ENCODE measurements around the gene PTPN7. TPM values are rescaled to one million over a fixed set of nuclear protein-coding genes. Genes with fewer than 3 reads are reported as not detected.
A peak's percentile ranks its signal among the peaks of the same experiment; 100 is the strongest.
"Not testable (repeated sequence)": the region's sequence is repeated elsewhere in the genome, so short reads cannot be mapped to it uniquely, and the experiment has no call there.

PTPN7 gene
- total RNA-seq, 1 donor from 2014 or later: 0.31 TPM

GRCh38 chr1:202143768-202144401 lies 16.5 kb downstream of the PTPN7 start:
- Mint-ChIP-seq H3K36me3 (peaks cover 1% of the 10 kb centered on the region), H3K27me3 (ENCODE audit: low read depth) (no peaks in the 10 kb centered on the region), H3K4me3 (peak overlapping the region; percentile 86), H3K9me3 (no peaks in the 10 kb centered on the region), H3K27ac (peak overlapping the region; percentile 98), H3K4me1 (peaks cover 19% of the 10 kb centered on the region)
- no peak for DNase-seq (ENCODE audit: low spot score in 2 of 2, unreplicated experiment in 2 of 2)
- no peak for TF ChIP-seq CTCF (IDR thresholded peaks at IDR 0.05; ENCODE audit: unreplicated experiment)

GRCh38 chr1:202143011-202143767 lies 17.2 kb downstream of the PTPN7 start:
- TF ChIP-seq CTCF (IDR thresholded peaks at IDR 0.05; ENCODE audit: unreplicated experiment): no peak
- Mint-ChIP-seq H3K27me3 (ENCODE audit: low read depth) (no peaks in the 10 kb centered on the region), H3K9me3 (no peaks in the 10 kb centered on the region), H3K4me3 (peak overlapping the region; percentile 86), H3K27ac (peak overlapping the region; percentile 98), H3K36me3 (peaks cover 6% of the 10 kb centered on the region), H3K4me1 (peaks cover 19% of the 10 kb centered on the region)
- DNase-seq (ENCODE audit: low spot score in 2 of 2, unreplicated experiment in 2 of 2): no peak

- H3K4me1 Mint-ChIP-seq: peaks cover 19% of the 10 kb centered on the region
- not testable (repeated sequence) for H3K36me3 Mint-ChIP-seq; H3K27ac Mint-ChIP-seq; H3K27me3 Mint-ChIP-seq (ENCODE audit: low read depth); DNase-seq (ENCODE audit: low spot score in 2 of 2, unreplicated experiment in 2 of 2); H3K4me3 Mint-ChIP-seq; H3K9me3 Mint-ChIP-seq
Observed at GRCh38 chr1:202141468-202141867, 18.9 kb downstream of the PTPN7 start.

- H3K4me1 Mint-ChIP-seq: peaks cover 19% of the 10 kb centered on the region
- no peaks in the 10 kb centered on the region for H3K27me3 Mint-ChIP-seq (ENCODE audit: low read depth)
- H3K9me3 Mint-ChIP-seq: no peaks in the 10 kb centered on the region
- no peak for DNase-seq (ENCODE audit: low spot score in 2 of 2, unreplicated experiment in 2 of 2)
- H3K36me3 Mint-ChIP-seq: peaks cover 7% of the 10 kb centered on the region
- no peak overlapping the region for H3K27ac Mint-ChIP-seq
- no peak for TF ChIP-seq CTCF (IDR thresholded peaks at IDR 0.05; ENCODE audit: unreplicated experiment)
- no peak overlapping the region for H3K4me3 Mint-ChIP-seq
Observed at GRCh38 chr1:202140833-202141232, 19.6 kb downstream of the PTPN7 start.

GRCh38 chr1:202135221-202135721 lies 25.1 kb downstream of the PTPN7 start:
- Mint-ChIP-seq H3K4me1 (peaks cover 16% of the 10 kb centered on the region), H3K27me3 (ENCODE audit: low read depth) (no peaks in the 10 kb centered on the region), H3K27ac (no peak overlapping the region), H3K9me3 (no peaks in the 10 kb centered on the region), H3K36me3 (peaks cover 13% of the 10 kb centered on the region), H3K4me3 (no peak overlapping the region)
- peak; percentile 79 for TF ChIP-seq CTCF (IDR thresholded peaks at IDR 0.05; ENCODE audit: unreplicated experiment)
- DNase-seq (ENCODE audit: low spot score in 2 of 2, unreplicated experiment in 2 of 2): peak in 1 of 2 experiments; percentile 68

- no peak for DNase-seq (ENCODE audit: low spot score in 2 of 2, unreplicated experiment in 2 of 2)
- no peak for TF ChIP-seq CTCF (IDR thresholded peaks at IDR 0.05; ENCODE audit: unreplicated experiment)
- no peaks in the 10 kb centered on the region for H3K27me3 Mint-ChIP-seq (ENCODE audit: low read depth)
- no peak overlapping the region for H3K4me3 Mint-ChIP-seq
- no peak overlapping the region for H3K27ac Mint-ChIP-seq
- no peaks in the 10 kb centered on the region for H3K9me3 Mint-ChIP-seq
- H3K4me1 Mint-ChIP-seq: peaks cover 20% of the 10 kb centered on the region
- H3K36me3 Mint-ChIP-seq: peaks cover 13% of the 10 kb centered on the region
Observed at GRCh38 chr1:202134645-202135172, 25.7 kb downstream of the PTPN7 start.

Data from mesothelial cell of epicardium (in vitro differentiated cells).